ENCODE data around the gene VPS4B.

GRCh38 chr18:63405986-63406385 lies 16.3 kb downstream of the VPS4B start:
- TF ChIP-seq CTCF (IDR thresholded peaks at IDR 0.05; ENCODE audit: low read length) (no peak), EZH2 (optimal IDR thresholded peaks at IDR 0.05; ENCODE audit: low read depth, low read length) (no peak), EZH2phosphoT487 (IDR thresholded peaks at IDR 0.05; ENCODE audit: low read length) (no peak)

All from MM.1S (cell line).